Activated B cell treated with CpG ODN at 0.5 μM for 24 hours (primary cell): ENCODE results near the gene LSMEM2. TPM values are rescaled to one million over a fixed set of nuclear protein-coding genes. Genes with fewer than 3 reads are reported as not detected.
A peak's percentile ranks its signal among the peaks of the same experiment; 100 is the strongest.

Experiments
- ATAC-seq: fragments of 200-7000 bp; cut with Tn5 transposase; one replicate; pipeline ENCODE4 v1.10.0; 2021; ENCODE audit warnings: low read depth, mild to moderate bottlenecking, moderate library complexity
- CTCF ChIA-PET: fragments of 350-600 bp; sonication (Branson Sonifier 250); formaldehyde crosslinking; loops from one replicate; lab custom pipeline; 2021; ENCODE audit warnings: antibody characterized with exemption; lab: Charles Lee
- POLR2A ChIA-PET: fragments of 350-600 bp; sonication (Branson Sonifier 250); formaldehyde crosslinking; loops from one replicate; lab custom pipeline; 2021; ENCODE audit warnings: antibody characterized with exemption; lab: Charles Lee
- DNase-seq: peaks from one replicate; pipeline ENCODE4 v3.0.0; 2022
- H3K27ac Mint-ChIP-seq: one replicate; pipeline ENCODE4 v1.8.0; 2020; ENCODE audit warnings: mixed read lengths
- H3K27me3 Mint-ChIP-seq: one replicate; pipeline ENCODE4 v1.8.0; 2021; ENCODE audit warnings: mixed read lengths
- H3K36me3 Mint-ChIP-seq: one replicate; pipeline ENCODE4 v1.8.0; 2021; ENCODE audit warnings: low read depth, mixed read lengths
- H3K4me1 Mint-ChIP-seq: one replicate; pipeline ENCODE4 v1.8.0; 2021; ENCODE audit warnings: mixed read lengths
- H3K4me3 Mint-ChIP-seq: one replicate; pipeline ENCODE4 v1.8.0; 2020; ENCODE audit warnings: mild to moderate bottlenecking, mixed read lengths
- H3K9me3 Mint-ChIP-seq: one replicate; pipeline ENCODE4 v1.8.0; 2020; ENCODE audit warnings: mixed read lengths
- CTCF ChIP-seq: fragments of 200-600 bp; IDR thresholded peaks from one replicate; pipeline ENCODE4 v1.8.0; 2022; ENCODE audit warnings: antibody characterized with exemption, mild to moderate bottlenecking
- intact Hi-C: fragments of 100-400 bp; cut with micrococcal nuclease; formaldehyde crosslinking; loops from one replicate; pipeline ENCODE4 v1.15.1; 2024
- total RNA-seq: library from RNA; stranded (reverse); gene quantifications from 2 replicates; pipeline ENCODE4 v1.2.3, GENCODE V29; 2022

The LSMEM2 gene
- total RNA-seq, 1 donor from 2014 or later, result not detected

GRCh38 chr3:50322115-50322385 lies 43.2 kb downstream of the LSMEM2 start:
- intact Hi-C loops, result loop anchor here (5.0 kb wide), 1 partner anchor 1605 kb away; the partner anchor contains the start of gene IP6K2
- DNase-seq (no peak), ATAC-seq (no peak)
- no peak overlapping the region for H3K27ac Mint-ChIP-seq
- ChIA-PET CTCF (interaction anchor here (1.0 to 2.5 kb wide), 4 partner anchors 15 to 127 kb away, joined by 3 to 9 read pairs (median 6); partner anchors contain the start of genes HYAL3, NAA80 and RASSF1), POLR2A (interaction anchor here (0.6 to 9.7 kb wide), 8 partner anchors 12 to 86 kb away, joined by 3 to 167 read pairs (median 5); partner anchors contain the start of genes CYB561D2, GNAI2, HYAL3 and IFRD2)
- H3K4me3 Mint-ChIP-seq, result peak overlapping the region; percentile 87
- no peaks in the 10 kb centered on the region for H3K9me3 Mint-ChIP-seq
- no peak for TF ChIP-seq CTCF
- peaks cover 20% of the 10 kb centered on the region for H3K36me3 Mint-ChIP-seq
- peaks cover 38% of the 10 kb centered on the region for H3K4me1 Mint-ChIP-seq
- H3K27me3 Mint-ChIP-seq, result no peaks in the 10 kb centered on the region

- Mint-ChIP-seq H3K36me3 (peaks cover 20% of the 10 kb centered on the region), H3K9me3 (no peaks in the 10 kb centered on the region), H3K4me1 (peaks cover 40% of the 10 kb centered on the region), H3K27ac (peak within 1 kb of the TSS; percentile 98), H3K4me3 (peak within 1 kb of the TSS; percentile 87), H3K27me3 (no peaks in the 10 kb centered on the region)
- TF ChIP-seq CTCF, result no peak
- intact Hi-C loops, result loop anchor here (5.0 kb wide), 1 partner anchor 1605 kb away; the partner anchor contains the start of gene IP6K2
- POLR2A ChIA-PET, result interaction anchor here (1.2 to 9.7 kb wide), 3 partner anchors 16 to 86 kb away, joined by 3 to 167 read pairs (median 20); partner anchors contain the start of genes HYAL3, NAA80 and RASSF1
- ATAC-seq (no peak), DNase-seq (no peak)
- CTCF ChIA-PET, result interaction anchor here (2.0 to 2.5 kb wide), 2 partner anchors 15 to 23 kb away, joined by 8 to 9 read pairs; partner anchors contain the start of genes HYAL3 and NAA80
These were observed 43.7 kb downstream of the LSMEM2 start, which contains the start of gene HYAL2 for GRCh38 chr3:50322386-50323091. TSS of gene HYAL2 (minus strand) at chr3:50322745. CDS start at chr3:50320489, 2,256 bp downstream.

- Mint-ChIP-seq H3K27me3 (no peaks in the 10 kb centered on the region), H3K9me3 (no peaks in the 10 kb centered on the region), H3K27ac (peak overlapping the region; percentile 7), H3K36me3 (peaks cover 22% of the 10 kb centered on the region), H3K4me3 (no peak overlapping the region), H3K4me1 (peaks cover 41% of the 10 kb centered on the region)
- intact Hi-C loops, result loop anchor here (5.0 kb wide), 1 partner anchor 1606 kb away; the partner anchor contains the start of gene IP6K2
- DNase-seq (no peak), ATAC-seq (no peak)
- no peak for TF ChIP-seq CTCF
- CTCF ChIA-PET, result interaction anchor here (1.0 to 2.5 kb wide), 3 partner anchors 9 to 24 kb away, joined by 3 to 9 read pairs (median 8); partner anchors contain the start of genes HYAL3 and NAA80
- POLR2A ChIA-PET, result interaction anchor here (1.6 to 9.7 kb wide), 3 partner anchors 15 to 25 kb away, joined by 9 to 167 read pairs (median 20); partner anchors contain the start of genes HYAL3, NAA80 and RASSF1
These were observed 44.3 kb downstream of the LSMEM2 start for GRCh38 chr3:50323092-50323600.

GRCh38 chr3:50323614-50324199 lies 44.8 kb downstream of the LSMEM2 start:
- no peak overlapping the region for H3K4me3 Mint-ChIP-seq
- peaks cover 26% of the 10 kb centered on the region for H3K36me3 Mint-ChIP-seq
- DNase-seq (no peak), ATAC-seq (no peak)
- peaks cover 41% of the 10 kb centered on the region for H3K4me1 Mint-ChIP-seq
- peak overlapping the region; percentile 7 for H3K27ac Mint-ChIP-seq
- ChIA-PET CTCF (interaction anchor here (0.8 to 2.5 kb wide), 8 partner anchors 8 to 130 kb away, joined by 3 to 9 read pairs (median 4); partner anchors contain the start of genes HYAL3 and NAA80), POLR2A (interaction anchor here (0.9 to 9.7 kb wide), 3 partner anchors 11 to 24 kb away, joined by 4 to 167 read pairs (median 9); partner anchors contain the start of genes HYAL3, NAA80 and RASSF1)
- intact Hi-C loops, result loop anchor here (1.0 to 5.0 kb wide), 4 partner anchors 49 to 1606 kb away; partner anchors contain the start of gene IP6K2
- no peaks in the 10 kb centered on the region for H3K9me3 Mint-ChIP-seq
- TF ChIP-seq CTCF, result no peak
- no peaks in the 10 kb centered on the region for H3K27me3 Mint-ChIP-seq
